ENCODE measurements around the gene CDH22. TPM values are rescaled to one million over a fixed set of nuclear protein-coding genes. Genes with fewer than 3 reads are reported as not detected.

Gene CDH22
- total RNA-seq, 1 donor from 2014 or later, result 0.14 TPM

DNA sequence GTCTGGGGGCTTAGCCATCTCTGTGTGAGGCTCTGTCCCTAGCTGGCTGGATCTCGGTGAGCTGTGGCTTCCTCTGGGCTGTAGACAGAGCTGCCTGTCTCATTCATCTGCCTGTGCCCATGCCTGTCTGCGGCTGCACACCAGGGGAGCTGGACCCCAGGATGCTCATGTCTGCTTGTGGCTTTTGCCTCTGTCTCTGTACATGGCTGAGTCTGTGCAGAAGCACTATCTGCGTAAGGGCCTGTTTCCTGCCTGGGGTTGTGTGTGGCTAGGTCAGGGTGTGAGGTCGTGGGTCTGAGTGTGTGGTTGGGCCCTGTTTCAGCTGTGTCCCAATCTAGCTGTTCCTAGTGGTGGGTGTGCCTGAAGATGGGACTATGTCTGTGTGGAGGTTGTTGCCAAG, 68.2 kb downstream of the CDH22 start:
- Mint-ChIP-seq H3K27me3 (peaks cover 43% of the 10 kb centered on the region), H3K4me3 (ENCODE audit: low read depth) (no peak overlapping the region), H3K9me3 (ENCODE audit: low read depth) (no peaks in the 10 kb centered on the region), H3K4me1 (ENCODE audit: low read depth) (no peaks in the 10 kb centered on the region), H3K27ac (no peak overlapping the region), H3K36me3 (ENCODE audit: insufficient read depth) (no peaks in the 10 kb centered on the region)
- TF ChIP-seq, protein P1, sequence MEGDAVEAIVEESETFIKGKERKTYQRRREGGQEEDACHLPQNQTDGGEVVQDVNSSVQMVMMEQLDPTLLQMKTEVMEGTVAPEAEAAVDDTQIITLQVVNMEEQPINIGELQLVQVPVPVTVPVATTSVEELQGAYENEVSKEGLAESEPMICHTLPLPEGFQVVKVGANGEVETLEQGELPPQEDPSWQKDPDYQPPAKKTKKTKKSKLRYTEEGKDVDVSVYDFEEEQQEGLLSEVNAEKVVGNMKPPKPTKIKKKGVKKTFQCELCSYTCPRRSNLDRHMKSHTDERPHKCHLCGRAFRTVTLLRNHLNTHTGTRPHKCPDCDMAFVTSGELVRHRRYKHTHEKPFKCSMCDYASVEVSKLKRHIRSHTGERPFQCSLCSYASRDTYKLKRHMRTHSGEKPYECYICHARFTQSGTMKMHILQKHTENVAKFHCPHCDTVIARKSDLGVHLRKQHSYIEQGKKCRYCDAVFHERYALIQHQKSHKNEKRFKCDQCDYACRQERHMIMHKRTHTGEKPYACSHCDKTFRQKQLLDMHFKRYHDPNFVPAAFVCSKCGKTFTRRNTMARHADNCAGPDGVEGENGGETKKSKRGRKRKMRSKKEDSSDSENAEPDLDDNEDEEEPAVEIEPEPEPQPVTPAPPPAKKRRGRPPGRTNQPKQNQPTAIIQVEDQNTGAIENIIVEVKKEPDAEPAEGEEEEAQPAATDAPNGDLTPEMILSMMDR (IDR thresholded peaks at IDR 0.05; ENCODE audit: unreplicated experiment), result no peak
- no peak for DNase-seq (ENCODE audit: low spot score, unreplicated experiment)

DNA sequence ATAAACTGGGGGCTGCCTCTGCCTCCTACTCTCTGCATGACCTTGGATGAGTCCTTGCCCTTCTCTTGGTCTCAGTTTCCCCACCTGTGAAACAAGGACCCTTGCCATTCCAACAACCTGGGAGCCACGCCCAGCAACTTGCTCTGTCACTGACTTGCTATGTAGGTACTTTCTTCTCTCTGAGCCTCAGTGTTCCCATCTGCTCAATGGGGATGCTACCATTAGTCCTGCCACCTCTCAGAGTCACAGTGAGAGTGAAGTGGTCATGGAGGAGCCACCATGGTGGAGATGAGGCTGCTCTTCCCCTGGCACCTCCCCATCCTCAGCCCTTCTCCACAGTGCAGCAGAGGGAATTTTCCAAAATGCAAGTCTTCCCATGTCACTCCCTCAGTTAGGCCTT, 70.6 kb downstream of the CDH22 start:
- Mint-ChIP-seq H3K9me3 (ENCODE audit: low read depth) (no peaks in the 10 kb centered on the region), H3K36me3 (ENCODE audit: insufficient read depth) (no peaks in the 10 kb centered on the region)
- TF ChIP-seq, protein P1 (IDR thresholded peaks at IDR 0.05; ENCODE audit: unreplicated experiment), result no peak

DNA sequence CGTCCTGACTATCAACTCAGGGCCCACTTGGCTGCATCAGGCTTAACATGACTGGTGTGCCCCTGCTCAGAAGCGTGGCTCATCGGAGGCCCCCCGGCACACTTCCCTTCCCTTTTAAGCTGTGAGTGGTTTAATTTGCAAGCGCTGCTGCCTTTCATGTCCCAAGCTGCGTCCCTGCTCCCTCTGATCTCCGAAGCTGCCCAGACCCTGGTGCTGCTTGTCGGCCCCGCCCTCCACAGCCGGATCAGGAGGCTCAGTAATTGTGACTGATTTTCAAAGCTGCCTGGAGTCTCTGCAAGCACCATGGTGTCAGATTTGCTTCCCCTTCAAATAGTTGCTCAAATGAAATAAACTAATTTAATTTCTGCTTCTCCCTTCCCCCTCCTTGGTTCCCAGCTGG, 71.1 kb downstream of the CDH22 start:
- TF ChIP-seq, protein P1 (IDR thresholded peaks at IDR 0.05; ENCODE audit: unreplicated experiment), result no peak
- H3K27me3 Mint-ChIP-seq, result peaks cover 52% of the 10 kb centered on the region
- no peaks in the 10 kb centered on the region for H3K36me3 Mint-ChIP-seq (ENCODE audit: insufficient read depth)

More for the DNA sequence above, 70.6 kb downstream of the CDH22 start:
- Mint-ChIP-seq H3K4me1 (ENCODE audit: low read depth) (no peaks in the 10 kb centered on the region), H3K27ac (no peak overlapping the region), H3K4me3 (ENCODE audit: low read depth) (no peak overlapping the region), H3K27me3 (peaks cover 51% of the 10 kb centered on the region)
- no peak for DNase-seq (ENCODE audit: low spot score, unreplicated experiment)

DNA sequence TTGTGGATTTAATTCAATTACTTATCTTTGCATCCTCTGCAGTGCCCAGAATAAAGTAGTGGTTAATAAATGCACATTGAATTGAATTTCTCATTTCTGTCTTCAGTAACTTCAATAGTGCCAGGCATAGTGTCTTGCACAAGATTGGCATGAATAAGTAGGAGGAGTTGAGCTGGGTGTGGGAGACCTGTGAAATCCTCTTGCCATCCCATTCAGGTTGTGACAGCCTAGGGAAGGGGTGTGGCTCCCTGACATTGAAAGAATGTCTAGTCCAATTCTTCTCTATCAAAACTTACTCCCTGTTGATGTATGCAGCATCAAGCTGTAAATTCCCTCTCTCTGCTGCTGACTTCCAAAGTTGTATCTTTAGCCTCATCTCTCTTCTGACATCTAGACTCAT, 73.2 kb downstream of the CDH22 start:
- Mint-ChIP-seq H3K36me3 (ENCODE audit: insufficient read depth) (no peaks in the 10 kb centered on the region), H3K4me1 (ENCODE audit: low read depth) (no peaks in the 10 kb centered on the region), H3K27me3 (peaks cover 45% of the 10 kb centered on the region), H3K27ac (no peak overlapping the region), H3K4me3 (ENCODE audit: low read depth) (no peak overlapping the region), H3K9me3 (ENCODE audit: low read depth) (no peaks in the 10 kb centered on the region)
- TF ChIP-seq, protein P1 (IDR thresholded peaks at IDR 0.05; ENCODE audit: unreplicated experiment), result no peak
- DNase-seq (ENCODE audit: low spot score, unreplicated experiment), result no peak

More for the DNA sequence above, 71.1 kb downstream of the CDH22 start:
- Mint-ChIP-seq H3K4me1 (ENCODE audit: low read depth) (no peaks in the 10 kb centered on the region), H3K9me3 (ENCODE audit: low read depth) (no peaks in the 10 kb centered on the region), H3K27ac (no peak overlapping the region), H3K4me3 (ENCODE audit: low read depth) (no peak overlapping the region)
- DNase-seq (ENCODE audit: low spot score, unreplicated experiment), result no peak

DNA sequence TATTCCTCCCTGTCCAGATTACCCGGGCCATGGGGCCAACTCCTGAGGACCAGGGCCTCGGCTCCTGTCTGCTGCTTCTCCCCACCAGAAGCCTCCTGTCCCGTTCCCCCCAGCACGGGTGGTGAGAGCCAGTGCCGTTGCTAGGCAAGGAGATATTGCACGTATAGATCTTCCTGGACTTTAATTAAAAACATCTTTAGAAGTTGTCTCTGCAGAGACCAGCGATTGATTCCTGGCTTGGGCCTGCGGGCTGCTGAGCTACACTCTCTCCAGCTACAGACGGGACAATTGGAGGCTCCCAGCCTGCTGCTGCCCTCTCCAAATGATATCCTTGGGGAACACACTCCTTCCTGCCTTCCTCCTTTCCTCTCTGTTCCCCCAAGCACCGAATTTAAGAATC, 74.6 kb downstream of the CDH22 start:
- DNase-seq (ENCODE audit: low spot score, unreplicated experiment), result no peak
- Mint-ChIP-seq H3K27me3 (peaks cover 45% of the 10 kb centered on the region), H3K36me3 (ENCODE audit: insufficient read depth) (no peaks in the 10 kb centered on the region), H3K4me3 (ENCODE audit: low read depth) (no peak overlapping the region), H3K27ac (no peak overlapping the region), H3K4me1 (ENCODE audit: low read depth) (no peaks in the 10 kb centered on the region), H3K9me3 (ENCODE audit: low read depth) (no peaks in the 10 kb centered on the region)
- TF ChIP-seq, protein P1 (IDR thresholded peaks at IDR 0.05; ENCODE audit: unreplicated experiment), result no peak

Measured in progenitor cell of endocrine pancreas (in vitro differentiated cells).